HFF-Myc (cell line): ENCODE results near the gene TSPOAP1.

Experiments
- DNase-seq: peaks from one replicate; pipeline ENCODE4 v3.0.0-alpha.2; 2011; ENCODE audit warnings: low read depth; ENCODE audit errors: extremely low read depth
- H3K4me3 ChIP-seq: replicated peaks from 2 replicates; pipeline ENCODE4 v1.5.1; 2011; ENCODE audit warnings: low read depth, mild to moderate bottlenecking, control low read depth, low read length
- CTCF ChIP-seq: IDR thresholded peaks from 2 replicates; pipeline ENCODE4 v1.5.1; 2012; ENCODE audit warnings: mild to moderate bottlenecking, low read depth, low read length, control low read depth; ENCODE audit errors: missing control alignments

Gene TSPOAP1

GRCh38 chr17:58354541-58355216 is 26.1 kb upstream of the TSPOAP1 start:
- TF ChIP-seq CTCF: no peak
- H3K4me3 ChIP-seq: no peak overlapping the region
- no peak for DNase-seq

- no peak for DNase-seq
- no peak for TF ChIP-seq CTCF
- no peak overlapping the region for H3K4me3 ChIP-seq
Measured at GRCh38 chr17:58353389-58353825, 24.8 kb upstream of the TSPOAP1 start.

- DNase-seq: no peak
- peak overlapping the region; percentile 86 for H3K4me3 ChIP-seq
- no peak for TF ChIP-seq CTCF
Measured at GRCh38 chr17:58352596-58353388, 24.2 kb upstream of the TSPOAP1 start.

DNA sequence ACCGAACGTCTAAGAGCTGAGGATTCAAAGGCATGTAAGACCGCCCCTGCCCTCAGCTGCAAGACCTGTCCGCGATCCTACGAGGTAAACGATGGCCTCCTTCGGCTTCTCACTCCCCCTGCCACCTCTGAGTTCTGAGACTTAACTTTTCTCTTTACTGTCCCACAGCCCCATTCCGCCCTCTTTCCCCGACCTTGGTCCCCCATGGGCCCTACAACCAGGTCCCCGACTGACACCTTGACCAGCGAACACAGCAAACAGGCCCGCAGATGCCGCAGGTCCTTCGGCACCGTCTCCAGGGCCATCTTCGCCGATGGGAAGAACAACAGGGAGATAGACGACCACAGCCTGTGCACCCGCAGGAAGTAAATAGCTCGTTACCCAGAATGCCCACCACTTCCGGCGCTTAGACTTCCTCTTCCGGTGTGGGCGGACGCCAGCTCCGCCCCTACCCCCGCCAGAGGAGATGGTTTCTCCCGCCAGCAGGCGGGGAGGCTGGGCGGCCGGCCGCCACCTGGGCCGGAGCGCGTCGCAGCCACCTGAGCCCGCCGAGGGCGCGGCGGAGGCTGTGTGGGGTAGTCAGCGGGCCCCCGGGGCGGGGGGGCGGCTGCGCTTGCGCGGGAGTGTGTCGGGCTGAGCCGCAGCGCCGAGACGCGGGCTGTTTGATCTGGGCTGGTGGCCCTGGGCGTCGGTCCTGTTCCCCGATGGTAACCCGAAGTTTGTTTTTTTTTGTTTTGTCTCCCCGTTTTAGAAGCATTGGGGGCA is 23.4 kb upstream of the TSPOAP1 start, which contains the start of gene SUPT4H1:
SUPT4H1 (minus strand) TSS at position 371 of the 765 bp plus-strand sequence; CDS start at position 305, 66 bp downstream.
- TF ChIP-seq CTCF: no peak

DNA sequence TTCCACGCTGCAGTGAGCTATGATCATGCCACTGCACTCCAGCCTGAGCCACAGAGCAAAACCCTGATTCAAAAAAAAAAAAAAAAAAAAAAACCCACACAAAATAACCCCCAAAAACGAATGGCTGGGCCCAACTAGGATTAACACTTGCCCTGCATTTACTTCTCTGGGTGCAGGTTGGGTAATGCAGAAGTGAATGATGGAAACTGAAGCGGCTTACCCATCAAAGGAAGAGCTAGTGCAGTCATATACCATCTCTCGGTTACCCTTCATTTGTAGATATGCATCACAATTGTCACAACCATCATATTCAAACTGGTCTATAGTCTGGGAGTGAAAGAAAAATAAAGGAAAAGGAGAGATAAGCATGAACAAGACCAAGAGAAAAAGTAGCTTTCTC is 22.6 kb upstream of the TSPOAP1 start:
- H3K4me3 ChIP-seq: peak overlapping the region; percentile 86
- no peak for TF ChIP-seq CTCF
- no peak for DNase-seq

More for the DNA sequence above, 23.4 kb upstream of the TSPOAP1 start, which contains the start of gene SUPT4H1:
- DNase-seq: peak; percentile 80
- H3K4me3 ChIP-seq: peak within 1 kb of the TSS; percentile 86

DNA sequence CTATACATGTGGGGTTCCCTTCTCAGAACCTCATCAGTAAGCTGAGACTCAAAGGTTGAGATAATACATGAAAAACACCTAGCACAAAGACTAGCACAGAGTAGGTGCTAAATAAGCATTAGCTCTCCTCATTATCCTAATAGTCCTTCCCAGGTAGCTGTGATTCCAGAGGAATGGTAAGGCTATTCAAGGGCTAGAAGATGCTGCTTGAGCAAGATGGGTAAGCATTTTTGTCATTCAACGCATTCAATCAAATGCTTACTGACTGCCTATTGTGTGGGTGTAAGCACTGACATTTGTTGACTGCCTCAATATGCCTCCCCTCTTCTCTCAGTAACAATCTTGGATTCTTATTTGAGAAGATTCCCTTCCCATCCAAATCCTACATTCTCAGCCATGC is 19.4 kb upstream of the TSPOAP1 start:
- no peak for DNase-seq
- no peak for TF ChIP-seq CTCF

More for the DNA sequence above, 19.4 kb upstream of the TSPOAP1 start:
- no peak overlapping the region for H3K4me3 ChIP-seq
